Activated CD8-positive, alpha-beta memory T cell treated with anti-CD3 and anti-CD28 coated beads, Interleukin-2, amount 50 U/mL, for 4 hours (primary cell): ENCODE results near the gene FKTN.
"Not testable (repeated sequence)": the region's sequence is repeated elsewhere in the genome, so short reads cannot be mapped to it uniquely, and the experiment has no call there.

Experiments used
- DNase-seq: peaks from one replicate; pipeline ENCODE4 v3.0.0-alpha.2; 2020

Gene FKTN

DNA sequence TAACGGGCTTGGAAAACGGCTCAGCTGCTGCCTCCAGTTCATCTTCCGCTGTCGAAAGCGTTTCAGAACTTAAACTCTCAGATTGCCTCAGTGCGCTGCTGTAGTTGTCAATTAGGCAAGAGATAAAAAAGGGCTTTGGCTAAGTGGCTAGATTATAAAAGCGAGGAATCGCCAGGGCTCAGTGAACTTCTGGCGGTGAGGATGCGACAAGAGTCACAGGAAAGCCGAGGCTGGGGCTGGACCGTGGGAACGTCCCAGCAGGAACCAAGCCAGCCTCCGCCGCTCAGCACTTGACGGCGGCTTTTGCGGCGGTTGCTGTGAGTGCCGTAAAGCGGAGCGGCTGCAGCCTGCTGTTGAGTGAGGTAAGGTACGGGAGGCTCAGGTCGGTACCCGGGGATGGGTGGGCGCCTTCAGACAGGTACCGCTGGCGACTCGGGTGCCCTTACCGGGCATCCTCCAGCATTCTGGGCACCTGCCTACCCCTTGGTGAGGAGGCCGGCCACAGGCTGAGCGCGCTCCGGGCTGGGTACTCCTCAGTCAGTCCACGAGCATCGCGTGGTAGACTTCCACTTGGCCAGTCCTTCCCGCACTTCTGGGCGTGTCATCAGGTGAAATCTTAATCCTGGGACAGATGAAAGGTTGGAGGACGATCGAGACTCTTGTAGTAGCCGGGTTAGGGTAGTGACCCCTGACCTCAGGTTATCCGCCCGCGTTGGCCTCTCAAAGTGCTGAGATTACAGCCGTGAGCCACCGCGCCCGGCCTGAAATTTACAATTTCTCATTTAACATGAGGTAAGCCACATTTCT is at the start of gene FKTN:
Gene FKTN (plus strand): TSS at position 328 of the 807 bp plus-strand sequence. CDS start 16,902 bp downstream, outside the sequence.
- DNase-seq, result peak; percentile 82

- no peak for DNase-seq
Observed at GRCh38 chr9:105508530-105508929, 49.4 kb upstream of the FKTN start.

DNA sequence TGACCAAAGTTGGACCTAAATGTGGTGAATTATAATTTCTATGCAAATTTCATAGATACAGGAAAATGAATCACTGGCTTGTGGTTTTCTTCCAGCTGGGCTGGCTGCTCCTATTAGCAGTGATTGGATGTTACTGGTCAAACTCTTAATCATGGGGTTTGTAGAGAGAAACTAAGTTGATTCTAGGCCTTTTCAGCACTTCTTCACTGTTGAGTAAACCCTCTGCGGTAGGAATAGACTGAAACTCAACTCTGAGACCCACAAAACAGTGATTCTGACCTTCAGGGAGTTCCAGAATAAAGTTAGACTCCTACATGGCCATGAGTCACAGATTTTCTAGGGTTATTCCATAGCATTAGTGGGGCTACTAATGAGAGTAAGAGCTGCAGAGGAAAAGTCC is 47.9 kb upstream of the FKTN start:
- DNase-seq, result no peak

DNA sequence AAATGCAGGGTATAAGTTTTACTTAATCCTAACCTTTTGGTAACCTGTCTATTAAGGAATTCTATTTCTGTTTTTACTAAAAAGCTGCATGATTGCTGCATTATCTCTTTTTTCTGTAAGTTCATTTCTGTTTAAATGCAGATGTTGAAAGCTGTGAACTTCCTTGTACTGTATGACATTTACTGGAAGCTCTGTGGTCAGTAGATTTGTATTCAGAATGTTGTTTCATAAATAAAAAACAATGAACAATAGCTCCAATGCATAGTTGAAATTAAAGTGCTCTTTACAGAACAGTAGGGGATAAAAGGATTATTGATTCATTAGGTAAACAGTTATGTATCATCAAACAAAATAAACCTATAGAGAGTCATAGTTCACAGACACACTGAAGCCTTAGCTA is 46.5 kb upstream of the FKTN start:
- DNase-seq, result no peak

DNA sequence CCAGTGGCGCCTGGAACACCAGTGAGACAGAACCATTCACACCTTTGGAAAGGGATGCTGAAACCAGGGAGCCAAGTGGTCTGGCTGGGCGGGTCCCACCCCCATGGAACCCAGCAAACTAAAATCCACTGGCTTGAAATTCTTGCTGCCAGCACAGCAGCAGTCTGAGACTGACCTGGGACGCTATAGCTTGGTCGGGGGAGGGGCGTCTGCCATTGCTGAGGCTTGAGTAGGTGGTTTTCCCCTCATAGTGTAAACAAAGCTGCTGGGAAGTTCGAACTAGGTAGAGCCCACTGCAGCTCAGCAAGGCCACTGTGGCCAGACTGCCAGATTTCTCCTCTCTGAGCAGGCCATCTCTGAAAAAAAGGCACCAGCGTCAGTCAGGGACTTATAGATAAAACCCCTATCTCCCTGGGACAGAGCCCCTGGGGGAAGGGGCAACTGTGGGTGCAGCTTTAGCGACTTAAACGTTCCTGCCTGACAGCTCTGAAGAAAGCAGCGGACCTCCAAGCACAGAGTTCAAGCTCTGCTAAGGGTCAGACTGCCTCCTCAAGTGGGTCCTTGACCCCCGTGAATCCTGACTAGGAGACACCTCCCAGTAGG is 42.0 kb upstream of the FKTN start:
- DNase-seq, result no peak

- peak; percentile 23 for DNase-seq
Observed at GRCh38 chr9:105519710-105520369, 38.1 kb upstream of the FKTN start.

GRCh38 chr9:105520992-105521391 is 36.9 kb upstream of the FKTN start:
- DNase-seq, result not testable (repeated sequence)

- DNase-seq, result not testable (repeated sequence)
Observed at GRCh38 chr9:105522618-105523385, 35.1 kb upstream of the FKTN start.

- no peak for DNase-seq
Observed at GRCh38 chr9:105531530-105531929, 26.4 kb upstream of the FKTN start.

DNA sequence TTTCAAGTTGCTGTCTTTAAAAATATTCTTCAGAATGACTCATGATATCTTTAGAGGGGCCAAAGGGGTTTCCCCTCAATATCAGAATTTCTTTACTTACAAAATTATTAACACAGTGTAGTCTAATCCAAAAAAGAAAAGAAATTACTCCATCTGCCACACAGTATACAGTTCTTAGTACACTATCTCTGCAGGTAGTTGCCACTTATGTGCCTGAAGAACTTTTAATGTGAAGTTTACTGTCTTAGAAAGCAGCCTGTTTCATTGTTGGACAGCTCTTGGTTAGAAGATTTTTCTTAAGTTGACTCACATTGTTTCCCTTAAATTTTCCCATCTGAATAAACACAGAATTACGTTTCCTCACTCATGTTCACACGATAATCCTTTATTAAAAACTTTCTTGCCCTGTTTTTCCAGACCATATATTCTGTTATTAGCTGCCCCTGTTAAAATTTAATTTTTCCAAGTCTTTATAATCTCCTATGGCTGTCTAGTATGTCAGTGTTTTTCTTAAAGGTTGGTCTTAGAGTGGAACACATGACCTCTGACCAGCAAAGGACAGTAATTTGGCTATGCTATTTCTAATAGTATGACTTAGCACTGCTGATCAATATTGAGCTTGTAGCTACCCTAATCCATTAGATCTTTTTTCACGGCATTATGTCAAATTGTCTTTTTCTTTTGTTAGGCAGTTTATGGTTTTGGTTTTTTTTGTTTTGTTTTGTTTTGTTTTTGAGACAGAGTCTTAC is 21.8 kb upstream of the FKTN start:
- no peak for DNase-seq

GRCh38 chr9:105539452-105539851 is 18.5 kb upstream of the FKTN start:
- DNase-seq, result no peak

DNA sequence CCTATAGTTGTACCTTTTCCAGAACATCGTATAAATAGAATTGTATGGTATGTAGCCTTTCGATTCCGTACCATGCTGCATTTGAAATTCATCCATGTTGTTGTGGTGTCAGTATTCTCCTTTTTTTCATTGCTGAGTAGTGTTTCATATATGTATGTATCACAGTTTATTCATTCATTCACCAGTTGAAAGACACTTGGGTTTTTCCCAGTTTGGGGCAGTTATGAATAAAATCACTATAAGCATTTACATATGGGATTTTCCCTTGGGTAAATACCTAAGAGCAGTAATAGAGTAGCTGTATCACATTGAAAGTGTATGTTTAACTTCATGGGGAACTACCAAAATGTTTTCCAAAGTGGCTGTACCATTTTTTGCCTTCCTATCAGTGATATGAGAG is 16.1 kb upstream of the FKTN start:
- DNase-seq, result no peak

DNA sequence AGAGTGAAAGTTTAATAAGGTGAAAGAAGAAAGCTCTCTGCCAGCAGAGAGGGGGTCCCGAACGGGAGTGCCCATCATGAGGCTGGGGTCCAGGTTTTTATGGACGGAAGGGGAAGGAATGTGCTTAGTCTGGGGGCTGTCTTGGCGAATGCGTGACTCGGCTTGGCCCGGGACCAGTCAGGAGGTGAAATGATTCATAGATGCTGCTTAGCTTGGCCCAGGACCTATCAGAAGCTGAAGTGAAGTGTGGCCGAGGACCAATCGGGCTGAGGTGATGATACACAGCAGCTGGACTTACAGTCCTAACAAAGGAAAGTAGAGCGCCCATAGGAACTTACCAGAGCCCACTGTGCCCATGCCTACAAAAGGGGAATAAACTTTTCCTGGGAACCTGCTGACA is 3.9 kb upstream of the FKTN start:
- DNase-seq, result no peak

DNA sequence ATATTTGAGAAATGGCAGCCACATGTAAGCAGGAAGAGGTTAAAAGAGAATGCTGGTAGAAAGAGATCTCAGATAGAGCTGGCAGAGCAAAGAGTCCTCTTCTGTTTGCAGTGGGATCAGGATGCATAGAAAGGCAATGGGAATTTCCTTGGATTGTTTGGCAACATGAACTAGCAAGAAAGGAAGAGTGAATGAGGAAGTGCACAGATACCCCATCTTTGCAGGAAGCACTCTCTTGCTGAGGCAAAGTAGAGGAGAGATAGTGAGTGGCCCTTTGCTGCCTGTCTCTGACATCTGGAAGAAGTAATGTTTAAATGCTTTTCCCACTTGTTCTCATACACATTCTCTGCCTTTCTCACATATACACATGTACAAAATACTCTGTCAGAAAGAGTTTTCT is 14.5 kb downstream of the FKTN start:
- DNase-seq, result no peak

GRCh38 chr9:105579952-105580351 is 22.0 kb downstream of the FKTN start:
- DNase-seq, result not testable (repeated sequence)

DNA sequence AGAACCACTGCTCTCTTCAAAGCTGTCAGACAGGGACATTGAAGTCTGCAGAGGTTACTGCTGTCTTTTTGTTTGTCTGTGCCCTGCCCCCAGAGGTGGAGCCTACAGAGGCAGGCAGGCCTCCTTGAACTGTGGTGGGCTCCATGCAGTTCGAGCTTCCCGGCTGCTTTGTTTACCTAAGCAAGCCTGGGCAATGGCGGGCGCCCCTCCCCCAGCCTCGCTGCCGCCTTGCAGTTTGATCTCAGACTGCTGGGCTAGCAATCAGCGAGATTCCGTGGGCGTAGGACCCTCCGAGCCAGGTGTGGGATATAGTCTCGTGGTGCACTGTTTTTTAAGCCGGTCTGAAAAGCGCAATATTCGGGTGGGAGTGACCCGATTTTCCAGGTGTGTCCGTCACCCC is 23.6 kb downstream of the FKTN start:
- DNase-seq, result not testable (repeated sequence)

DNA sequence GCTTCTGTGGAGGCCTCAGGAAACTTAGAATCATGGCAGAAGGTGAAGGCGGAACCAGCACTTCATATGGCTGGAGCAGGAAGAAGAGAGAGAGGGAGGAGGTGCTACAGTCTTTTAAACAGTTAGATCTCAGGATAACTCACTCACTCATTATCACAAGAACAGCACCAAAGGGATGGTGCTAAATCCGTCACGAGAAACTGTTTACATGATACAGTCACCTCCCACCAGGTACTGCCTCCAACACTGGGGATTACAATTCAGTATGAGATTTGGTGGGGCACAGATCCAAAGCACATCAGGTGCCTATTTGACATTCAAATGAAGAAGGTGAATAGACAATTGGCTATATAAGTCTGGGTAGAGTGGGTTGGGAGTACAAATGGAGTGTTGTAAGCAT is 35.2 kb downstream of the FKTN start:
- DNase-seq, result no peak

- DNase-seq, result no peak
Observed at GRCh38 chr9:105608721-105609598, 51.0 kb downstream of the FKTN start.

DNA sequence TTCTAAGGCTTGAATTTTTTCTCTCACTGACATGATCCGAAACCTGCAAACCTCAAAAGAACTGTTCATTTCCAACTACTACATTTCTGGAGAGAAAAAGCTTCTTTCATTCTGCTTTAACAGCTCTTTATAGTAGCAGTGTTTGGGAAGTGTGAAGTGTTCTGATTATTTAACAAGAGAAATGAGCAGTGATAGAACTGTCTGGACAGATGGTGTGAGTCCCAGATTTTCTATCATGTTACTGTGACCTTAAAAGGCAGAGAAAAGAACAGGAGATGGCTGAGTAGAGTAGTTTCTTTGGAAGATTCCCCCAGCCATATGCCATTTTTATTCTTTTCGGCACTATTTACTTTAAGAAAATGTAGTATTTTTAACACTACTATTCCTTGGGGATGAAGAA is 63.1 kb downstream of the FKTN start:
- no peak for DNase-seq

DNA sequence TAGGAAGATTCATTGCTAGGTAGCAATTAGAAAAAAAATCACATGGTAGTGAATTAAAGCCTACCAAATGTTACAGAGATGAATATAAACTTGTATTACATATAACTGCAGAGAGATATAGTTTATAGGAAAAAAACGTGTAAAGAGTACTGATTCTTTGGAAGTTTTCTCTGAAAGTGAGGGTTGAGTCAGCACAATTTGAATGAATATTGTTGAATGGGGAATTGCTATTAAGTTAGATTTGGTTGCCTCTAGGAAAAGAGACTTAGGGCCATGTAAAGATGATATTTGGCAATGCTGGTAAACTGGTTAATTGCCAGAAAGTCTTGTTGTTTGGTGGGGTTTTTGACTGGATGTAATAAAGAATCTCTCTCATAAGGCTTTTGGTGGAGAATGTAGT is 67.2 kb downstream of the FKTN start:
- no peak for DNase-seq

DNA sequence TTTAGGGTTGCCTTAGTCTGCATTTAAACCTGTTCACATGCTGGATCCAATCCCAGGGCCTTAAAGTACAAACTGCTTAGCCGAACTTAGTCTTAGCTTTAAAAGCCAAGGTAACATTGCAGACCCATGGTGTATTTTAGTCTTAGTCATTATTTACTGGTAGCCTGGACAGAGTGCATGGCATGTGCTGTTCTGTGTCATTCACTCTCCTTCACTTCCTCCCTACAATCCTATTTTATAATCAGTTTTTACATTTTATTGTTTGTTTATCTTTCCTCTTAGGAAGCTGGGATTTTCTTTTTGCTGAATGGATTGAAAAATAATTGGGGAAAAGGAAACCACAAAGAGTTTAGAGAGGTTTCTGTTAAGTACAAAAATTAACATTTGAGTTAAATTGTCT is 74.9 kb downstream of the FKTN start:
- no peak for DNase-seq

DNA sequence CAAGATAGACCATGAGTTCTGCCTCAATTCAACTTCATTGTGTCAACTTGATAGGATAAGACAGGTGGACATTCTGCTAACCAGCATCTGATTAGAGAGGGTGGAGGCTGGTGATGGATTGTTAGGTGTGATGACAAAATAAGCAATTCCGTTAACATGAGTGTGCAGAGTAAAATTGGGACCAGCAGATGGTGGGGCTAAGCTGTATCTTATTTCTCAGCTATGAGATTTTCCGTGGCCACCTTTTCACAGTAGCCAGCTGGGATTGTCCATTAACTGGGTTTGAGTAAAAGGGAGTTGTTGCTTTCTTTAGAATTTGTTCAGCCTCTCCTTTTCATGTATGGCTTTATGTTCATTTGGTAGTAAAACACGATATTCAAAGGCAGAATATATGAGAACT is 75.5 kb downstream of the FKTN start:
- no peak for DNase-seq
